K562 (cell line): Measurements from ENCODE around the gene FOXN3. TPM values are rescaled to one million over a fixed set of nuclear protein-coding genes. Genes with fewer than 3 reads are reported as not detected.

Source experiments
- CREB1 ChIP-seq, 2 experiments: sonication (generic) in 1 of 2; formaldehyde crosslinking in 1 of 2; IDR thresholded peaks; 2 replicates each; pipeline versions ENCODE4 v1.6.1 to v1.8.0; 2012 to 2022; ENCODE audit warnings: inconsistent platforms in 1 of 2, mild to moderate bottlenecking in 1 of 2, missing genetic modification reagents in 1 of 2, moderate library complexity in 1 of 2
- ESRRB ChIP-seq: fragments of 250-450 bp; sonication (Bioruptor Pico); IDR thresholded peaks from 2 replicates; pipeline ENCODE4 v1.5.0; 2020; ENCODE audit warnings: mild to moderate bottlenecking, moderate library complexity, borderline replicate concordance
- SIRT6 ChIP-seq: IDR thresholded peaks from one replicate; pipeline ENCODE4 v1.6.1; 2012; ENCODE audit warnings: low read depth, mild to moderate bottlenecking, control low read depth, inconsistent platforms, low read length, moderate library complexity
- USF2 ChIP-seq: sonication (generic); formaldehyde crosslinking; IDR thresholded peaks from 2 replicates; pipeline ENCODE4 v1.5.0; 2020; ENCODE audit warnings: missing genetic modification reagents
- ZNF398 ChIP-seq: fragments of 250-450 bp; sonication (Bioruptor Pico); IDR thresholded peaks from 2 replicates; pipeline ENCODE4 v1.8.0; 2021; ENCODE audit warnings: moderate library complexity, mild to moderate bottlenecking, inconsistent platforms
- polyA plus RNA-seq, 8 experiments: library from polyadenylated mRNA; depleted of rRNA in 4 of 8; stranded (reverse) in 5 of 8; unstranded in 3 of 8; fragments of >200 nt; fragmentation: Nextera tagmentation in 2 of 8; fragmentation: Illumina TruSeq in 1 of 8; extraction: Ambion mirVana in 2 of 8; extraction: Trizol in 1 of 8; gene quantifications; 2 replicates each; pipeline versions ENCODE4 v1.2.1 to v1.2.3, GENCODE V29; 2011 to 2014; ENCODE audit warnings: inconsistent platforms in 1 of 8, missing spikeins in 1 of 8
- total RNA-seq, 7 experiments: library from RNA; depleted of rRNA in 6 of 7; stranded (reverse); fragments of >200 nt in 6 of 7; fragmentation: Illumina TruSeq in 2 of 7; extraction: Trizol in 2 of 7; gene quantifications; 2 replicates each; pipeline versions ENCODE4 v1.2.1 to v1.2.3, GENCODE V29; 2011 to 2021; ENCODE audit warnings: low replicate concordance in 1 of 7
- TF ChIP-seq, protein P1 (sequence below): fragments of 450-650 bp; IDR thresholded peaks from 2 replicates; pipeline ENCODE4 v1.6.1; 2016; ENCODE audit warnings: low read depth

Gene FOXN3
- total and polyA plus RNA-seq, 9 of the 15 experiments (the other 6 are each of a cell fraction or from before 2014, with no cell fraction given) = 0.07 to 1.3 (median 0.40) TPM

DNA sequence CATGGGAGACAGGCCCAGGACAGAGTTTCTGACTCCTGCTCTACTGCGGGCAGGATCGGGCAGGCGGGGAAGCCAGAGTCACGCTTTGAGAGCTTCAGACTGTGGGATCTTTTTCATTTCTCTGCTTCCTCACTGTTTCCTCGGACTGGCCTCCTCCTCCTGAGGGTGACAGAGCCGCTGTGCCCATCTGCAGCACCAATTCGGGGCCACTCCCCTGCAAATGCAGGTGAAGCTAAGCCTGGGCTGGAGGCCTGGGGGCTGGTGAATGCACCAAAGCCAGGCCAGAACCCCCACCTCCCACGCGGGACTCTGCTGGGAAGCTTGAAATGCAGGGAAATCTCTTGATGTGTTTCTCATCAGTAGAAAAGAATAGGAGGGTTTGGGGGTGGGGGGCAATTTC lies 77.5 kb downstream of the FOXN3 start (continued):
- TF ChIP-seq ESRRB (CRISPR knock-in tag) = no peak
- no peak for TF ChIP-seq SIRT6
- no peak for TF ChIP-seq USF2 (CRISPR knock-in tag)
- TF ChIP-seq ZNF398 (CRISPR knock-in tag) = no peak
- TF ChIP-seq, protein P1, sequence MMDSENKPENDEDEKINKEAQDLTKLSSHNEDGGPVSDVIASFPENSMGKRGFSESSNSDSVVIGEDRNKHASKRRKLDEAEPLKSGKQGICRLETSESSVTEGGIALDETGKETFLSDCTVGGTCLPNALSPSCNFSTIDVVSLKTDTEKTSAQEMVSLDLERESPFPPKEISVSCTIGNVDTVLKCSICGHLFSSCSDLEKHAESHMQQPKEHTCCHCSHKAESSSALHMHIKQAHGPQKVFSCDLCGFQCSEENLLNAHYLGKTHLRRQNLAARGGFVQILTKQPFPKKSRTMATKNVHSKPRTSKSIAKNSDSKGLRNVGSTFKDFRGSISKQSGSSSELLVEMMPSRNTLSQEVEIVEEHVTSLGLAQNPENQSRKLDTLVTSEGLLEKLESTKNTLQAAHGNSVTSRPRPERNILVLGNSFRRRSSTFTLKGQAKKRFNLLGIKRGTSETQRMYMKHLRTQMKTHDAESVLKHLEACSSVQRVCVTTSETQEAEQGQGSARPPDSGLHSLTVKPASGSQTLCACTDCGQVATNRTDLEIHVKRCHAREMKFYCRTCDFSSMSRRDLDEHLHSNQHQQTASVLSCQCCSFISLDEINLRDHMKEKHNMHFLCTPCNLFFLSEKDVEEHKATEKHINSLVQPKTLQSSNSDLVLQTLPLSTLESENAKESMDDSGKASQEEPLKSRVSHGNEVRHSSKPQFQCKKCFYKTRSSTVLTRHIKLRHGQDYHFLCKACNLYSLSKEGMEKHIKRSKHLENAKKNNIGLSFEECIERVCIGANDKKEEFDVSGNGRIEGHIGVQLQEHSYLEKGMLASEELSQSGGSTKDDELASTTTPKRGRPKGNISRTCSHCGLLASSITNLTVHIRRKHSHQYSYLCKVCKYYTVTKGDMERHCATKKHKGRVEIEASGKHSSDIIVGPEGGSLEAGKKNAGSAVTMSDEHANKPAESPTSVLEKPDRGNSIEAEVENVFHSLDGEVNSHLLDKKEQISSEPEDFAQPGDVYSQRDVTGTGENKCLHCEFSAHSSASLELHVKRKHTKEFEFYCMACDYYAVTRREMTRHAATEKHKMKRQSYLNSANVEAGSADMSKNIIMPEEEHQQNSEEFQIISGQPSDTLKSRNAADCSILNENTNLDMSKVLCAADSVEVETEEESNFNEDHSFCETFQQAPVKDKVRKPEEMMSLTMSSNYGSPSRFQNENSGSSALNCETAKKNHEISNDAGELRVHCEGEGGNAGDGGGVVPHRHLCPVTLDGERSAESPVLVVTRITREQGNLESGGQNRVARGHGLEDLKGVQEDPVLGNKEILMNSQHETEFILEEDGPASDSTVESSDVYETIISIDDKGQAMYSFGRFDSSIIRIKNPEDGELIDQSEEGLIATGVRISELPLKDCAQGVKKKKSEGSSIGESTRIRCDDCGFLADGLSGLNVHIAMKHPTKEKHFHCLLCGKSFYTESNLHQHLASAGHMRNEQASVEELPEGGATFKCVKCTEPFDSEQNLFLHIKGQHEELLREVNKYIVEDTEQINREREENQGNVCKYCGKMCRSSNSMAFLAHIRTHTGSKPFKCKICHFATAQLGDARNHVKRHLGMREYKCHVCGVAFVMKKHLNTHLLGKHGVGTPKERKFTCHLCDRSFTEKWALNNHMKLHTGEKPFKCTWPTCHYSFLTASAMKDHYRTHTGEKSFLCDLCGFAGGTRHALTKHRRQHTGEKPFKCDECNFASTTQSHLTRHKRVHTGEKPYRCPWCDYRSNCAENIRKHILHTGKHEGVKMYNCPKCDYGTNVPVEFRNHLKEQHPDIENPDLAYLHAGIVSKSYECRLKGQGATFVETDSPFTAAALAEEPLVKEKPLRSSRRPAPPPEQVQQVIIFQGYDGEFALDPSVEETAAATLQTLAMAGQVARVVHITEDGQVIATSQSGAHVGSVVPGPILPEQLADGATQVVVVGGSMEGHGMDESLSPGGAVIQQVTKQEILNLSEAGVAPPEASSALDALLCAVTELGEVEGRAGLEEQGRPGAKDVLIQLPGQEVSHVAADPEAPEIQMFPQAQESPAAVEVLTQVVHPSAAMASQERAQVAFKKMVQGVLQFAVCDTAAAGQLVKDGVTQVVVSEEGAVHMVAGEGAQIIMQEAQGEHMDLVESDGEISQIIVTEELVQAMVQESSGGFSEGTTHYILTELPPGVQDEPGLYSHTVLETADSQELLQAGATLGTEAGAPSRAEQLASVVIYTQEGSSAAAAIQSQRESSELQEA = no peak
- TF ChIP-seq CREB1 (IDR thresholded peaks at IDR 0.05) = no peak
- no peak for TF ChIP-seq CREB1 (CRISPR knock-in tag; IDR thresholded peaks at IDR 0.05)
